ENCODE results near the gene MIPEP.

The MIPEP gene

GRCh38 chr13:23770973-23771372, 118.2 kb downstream of the MIPEP start:
- DNase-seq (ENCODE audit: low read depth) = no peak
- no peak overlapping the region for H3K4me3 ChIP-seq (ENCODE audit: low read depth, low read length)
- in situ Hi-C loops (cut with HindIII; ENCODE audit: low sequenced_read_pairs) = no loop called here
- no peak for TF ChIP-seq CTCF (IDR thresholded peaks at IDR 0.05; ENCODE audit: low read depth, low read length, missing control alignments)

GRCh38 chr13:23770428-23770827, 118.8 kb downstream of the MIPEP start:
- no peak for DNase-seq (ENCODE audit: low read depth)
- in situ Hi-C loops (cut with HindIII; ENCODE audit: low sequenced_read_pairs) = no loop called here
- TF ChIP-seq CTCF (IDR thresholded peaks at IDR 0.05; ENCODE audit: low read depth, low read length, missing control alignments) = no peak

GRCh38 chr13:23769401-23769800, 119.8 kb downstream of the MIPEP start:
- no peak overlapping the region for H3K4me3 ChIP-seq (ENCODE audit: low read depth, low read length)
- in situ Hi-C loops (cut with HindIII; ENCODE audit: low sequenced_read_pairs) = no loop called here
- TF ChIP-seq CTCF (IDR thresholded peaks at IDR 0.05; ENCODE audit: low read depth, low read length, missing control alignments) = no peak
- DNase-seq (ENCODE audit: low read depth) = no peak

More at GRCh38 chr13:23770428-23770827, 118.8 kb downstream of the MIPEP start:
- no peak overlapping the region for H3K4me3 ChIP-seq (ENCODE audit: low read depth, low read length)

GRCh38 chr13:23767838-23768237, 121.4 kb downstream of the MIPEP start:
- H3K4me3 ChIP-seq (ENCODE audit: low read depth, low read length) = no peak overlapping the region
- no peak for TF ChIP-seq CTCF (IDR thresholded peaks at IDR 0.05; ENCODE audit: low read depth, low read length, missing control alignments)
- no peak for DNase-seq (ENCODE audit: low read depth)
- in situ Hi-C loops (cut with HindIII; ENCODE audit: low sequenced_read_pairs) = no loop called here

GRCh38 chr13:23766939-23767338, 122.3 kb downstream of the MIPEP start:
- TF ChIP-seq CTCF (IDR thresholded peaks at IDR 0.05; ENCODE audit: low read depth, low read length, missing control alignments) = no peak

GRCh38 chr13:23766283-23766682, 122.9 kb downstream of the MIPEP start:
- DNase-seq (ENCODE audit: low read depth) = no peak
- H3K4me3 ChIP-seq (ENCODE audit: low read depth, low read length) = no peak overlapping the region
- in situ Hi-C loops (cut with HindIII; ENCODE audit: low sequenced_read_pairs) = no loop called here
- no peak for TF ChIP-seq CTCF (IDR thresholded peaks at IDR 0.05; ENCODE audit: low read depth, low read length, missing control alignments)

More at GRCh38 chr13:23766939-23767338, 122.3 kb downstream of the MIPEP start:
- no peak for DNase-seq (ENCODE audit: low read depth)
- no peak overlapping the region for H3K4me3 ChIP-seq (ENCODE audit: low read depth, low read length)
- in situ Hi-C loops (cut with HindIII; ENCODE audit: low sequenced_read_pairs) = no loop called here

GRCh38 chr13:23765531-23765930, 123.7 kb downstream of the MIPEP start:
- in situ Hi-C loops (cut with HindIII; ENCODE audit: low sequenced_read_pairs) = no loop called here
- TF ChIP-seq CTCF (IDR thresholded peaks at IDR 0.05; ENCODE audit: low read depth, low read length, missing control alignments) = no peak
- H3K4me3 ChIP-seq (ENCODE audit: low read depth, low read length) = no peak overlapping the region
- no peak for DNase-seq (ENCODE audit: low read depth)
